HG03558 (cell line): ENCODE measurements around the gene FGD3.
"Not testable (repeated sequence)": the region's sequence is repeated elsewhere in the genome, so short reads cannot be mapped to it uniquely, and the experiment has no call there.

Experiments used
- ATAC-seq: cut with Tn5 transposase; IDR thresholded peaks from one replicate; pipeline ENCODE4 v1.9.1; 2021; ENCODE audit warnings: moderate number of reproducible peaks; ENCODE audit not compliant: unreplicated experiment; ENCODE audit errors: extremely low read depth

The FGD3 gene

DNA sequence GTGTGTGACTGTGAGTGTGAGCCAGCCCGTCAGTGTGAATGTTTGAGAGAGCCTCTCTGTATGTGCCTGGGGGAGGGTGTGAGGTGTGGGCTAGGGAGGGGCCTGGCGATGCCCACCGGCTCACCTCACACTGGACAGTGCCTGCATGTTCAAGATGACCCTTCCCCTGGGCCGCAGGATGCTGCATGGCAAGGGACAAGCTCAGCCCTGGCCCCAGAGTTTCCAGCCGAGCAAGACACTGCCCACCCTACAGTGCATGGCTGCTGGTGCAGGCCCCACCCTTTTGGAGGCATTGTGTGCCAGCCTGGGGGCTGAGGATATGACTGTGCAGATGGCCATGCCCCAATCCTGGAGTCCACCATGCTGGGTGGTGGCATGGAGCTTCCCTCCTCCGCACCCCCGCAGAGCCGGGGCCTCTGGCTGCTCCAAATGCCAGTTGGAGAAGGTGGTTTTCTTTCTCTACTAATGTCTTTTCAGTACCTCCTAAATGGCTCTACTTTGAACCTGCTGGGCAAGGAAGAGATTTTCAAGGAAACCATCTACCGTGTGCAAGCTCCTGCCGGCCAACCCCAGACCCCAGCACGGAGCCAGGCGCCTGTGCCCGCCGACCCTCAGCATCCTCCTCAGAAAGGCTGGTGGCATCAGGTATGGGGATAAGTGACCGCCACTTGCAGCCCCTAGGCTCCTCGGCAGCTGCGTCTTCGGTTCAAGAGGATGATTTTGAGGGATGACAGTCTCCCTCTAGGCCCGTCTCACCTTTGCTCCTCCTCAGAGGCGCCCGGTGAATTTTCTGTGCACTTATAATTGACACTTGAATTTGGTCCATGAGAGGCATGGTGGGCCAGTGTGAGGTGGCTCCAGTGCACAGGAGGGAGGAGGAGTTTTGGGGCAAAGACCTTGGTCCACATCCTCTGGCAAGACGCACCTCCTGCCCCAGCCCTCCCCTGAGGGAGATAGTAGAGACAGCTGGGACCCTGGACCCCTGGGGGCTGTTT lies 27.7 kb downstream of the FGD3 start:
- ATAC-seq, result no peak

GRCh38 chr9:92976431-92976830 lies 29.1 kb downstream of the FGD3 start:
- no peak for ATAC-seq

GRCh38 chr9:92977279-92977678 lies 30.0 kb downstream of the FGD3 start:
- no peak for ATAC-seq

DNA sequence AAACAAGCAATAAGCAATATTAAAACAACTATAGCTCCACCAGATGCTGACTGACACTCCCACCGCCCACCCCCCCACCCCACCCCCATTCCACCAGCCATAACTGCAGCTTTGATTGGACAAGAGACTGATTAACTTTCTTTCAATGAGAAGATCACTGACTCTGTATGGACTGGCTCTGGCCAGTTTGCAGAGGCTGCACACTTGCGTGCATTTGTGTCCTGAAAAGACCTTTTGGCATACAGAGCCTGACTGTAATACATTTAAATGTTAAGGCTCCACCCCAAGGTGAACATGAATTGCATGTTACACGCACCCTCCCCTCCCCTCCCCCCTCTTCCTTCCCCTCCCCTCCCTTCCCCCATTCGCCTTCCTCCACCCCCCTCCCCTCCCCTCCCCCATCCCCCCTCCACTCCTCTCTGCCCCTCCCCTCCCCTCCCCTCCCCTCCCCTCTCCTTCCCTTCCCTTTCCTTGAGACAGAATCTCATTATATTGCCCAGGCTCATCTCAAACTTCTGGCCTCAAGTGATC lies 31.1 kb downstream of the FGD3 start:
- no peak for ATAC-seq

GRCh38 chr9:92979283-92980056 lies 32.1 kb downstream of the FGD3 start:
- ATAC-seq, result no peak

GRCh38 chr9:92980085-92980745 lies 32.9 kb downstream of the FGD3 start:
- ATAC-seq, result no peak

GRCh38 chr9:92982130-92982529 lies 34.8 kb downstream of the FGD3 start:
- ATAC-seq, result no peak

DNA sequence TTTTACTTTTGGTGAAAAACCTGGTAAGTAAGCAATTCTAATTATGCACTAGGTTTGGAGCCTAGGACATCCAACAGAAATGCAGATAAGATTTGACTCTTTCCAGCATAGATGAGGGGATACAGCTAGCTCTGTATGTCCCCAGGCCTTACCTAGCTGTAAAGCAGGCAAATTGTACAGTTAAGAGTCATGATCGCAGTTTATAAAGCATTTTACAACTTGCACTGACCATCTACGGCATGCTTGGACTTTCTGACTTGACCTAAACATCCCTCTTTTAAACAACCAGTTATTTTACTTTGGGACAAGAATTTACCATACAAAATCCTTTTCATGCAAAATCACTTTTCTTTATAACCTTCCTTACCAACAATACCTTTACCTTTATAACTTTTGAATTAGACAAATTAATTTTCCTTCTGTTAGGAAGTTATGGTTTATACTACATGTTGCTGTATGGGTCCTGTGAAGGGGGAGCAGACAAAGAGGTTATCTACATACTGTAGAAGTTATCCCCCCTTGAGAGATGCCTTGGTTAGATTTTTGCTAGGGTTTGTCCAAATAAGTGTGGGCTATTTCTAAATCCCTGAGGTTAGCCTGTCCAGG lies 36.8 kb downstream of the FGD3 start:
- ATAC-seq, result no peak

- no peak for ATAC-seq
Observed at GRCh38 chr9:92984976-92985375, 37.7 kb downstream of the FGD3 start.

DNA sequence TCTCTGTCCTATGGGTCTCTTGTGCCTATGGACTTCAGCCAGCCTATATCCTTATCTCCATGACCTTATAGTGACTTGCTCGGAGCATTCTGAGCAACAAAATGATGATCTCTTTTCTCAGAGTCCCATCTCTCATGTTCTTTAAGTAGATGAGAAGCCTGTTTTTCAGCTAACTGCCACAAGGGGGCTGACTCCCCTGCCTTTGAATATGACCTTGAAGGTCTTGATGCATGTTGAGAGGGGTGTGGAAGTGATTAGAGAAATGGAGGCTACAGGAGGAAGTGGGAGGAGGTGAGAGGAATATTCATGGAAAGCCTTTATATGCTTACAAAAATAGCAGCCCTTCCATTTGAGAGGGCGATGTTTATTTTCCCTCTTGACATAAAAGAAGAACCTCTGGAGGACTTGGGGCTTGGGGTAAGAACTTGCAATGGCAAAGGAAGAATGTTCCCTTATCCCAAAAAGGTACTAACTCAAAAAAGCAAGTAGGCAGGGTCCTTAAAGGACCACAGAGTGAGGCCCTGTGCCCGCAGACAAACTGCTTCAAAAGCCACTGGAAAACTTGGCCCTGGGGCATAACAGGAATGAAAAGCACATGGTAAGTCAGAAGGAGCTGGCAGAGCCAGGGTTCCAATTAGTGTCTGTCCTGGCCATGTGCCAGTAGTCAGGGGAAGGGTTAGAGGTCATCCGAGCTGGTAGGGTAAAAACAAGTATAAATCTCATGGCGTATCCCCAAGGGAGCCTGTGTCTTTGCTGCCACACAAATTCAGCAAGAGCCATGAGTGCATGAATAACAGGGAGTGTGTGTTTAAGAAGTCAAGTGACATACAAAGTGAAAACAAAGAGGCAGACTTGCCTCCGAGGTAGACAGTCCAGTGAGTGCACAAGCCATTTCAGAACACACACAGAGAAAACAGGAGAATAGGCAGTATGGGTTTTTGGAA lies 39.1 kb downstream of the FGD3 start:
- no peak for ATAC-seq

- ATAC-seq, result no peak
Observed at GRCh38 chr9:92988215-92988768, 41.0 kb downstream of the FGD3 start.

DNA sequence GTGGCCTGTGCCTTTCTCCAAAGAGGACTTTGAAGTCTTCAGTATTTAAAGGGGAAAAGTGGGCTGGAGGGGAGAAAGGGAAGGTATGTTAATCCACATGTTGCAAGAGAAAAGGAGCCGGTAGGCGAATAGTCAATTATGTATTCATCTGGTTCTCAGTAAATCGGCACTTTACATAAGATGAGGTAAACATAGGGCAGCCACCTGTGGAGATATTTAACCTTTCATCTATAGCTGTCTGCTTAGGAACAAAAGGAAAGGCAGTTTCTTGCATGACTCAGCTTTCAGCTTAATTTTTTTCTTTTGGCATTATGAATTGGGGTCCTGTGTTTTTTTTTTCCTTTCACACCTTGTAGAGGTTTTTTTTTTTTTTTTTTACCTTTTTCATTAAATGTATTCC lies 42.2 kb downstream of the FGD3 start:
- no peak for ATAC-seq

- no peak for ATAC-seq
Observed at GRCh38 chr9:92990461-92990860, 43.1 kb downstream of the FGD3 start.

GRCh38 chr9:92992549-92992948 lies 45.2 kb downstream of the FGD3 start:
- no peak for ATAC-seq

DNA sequence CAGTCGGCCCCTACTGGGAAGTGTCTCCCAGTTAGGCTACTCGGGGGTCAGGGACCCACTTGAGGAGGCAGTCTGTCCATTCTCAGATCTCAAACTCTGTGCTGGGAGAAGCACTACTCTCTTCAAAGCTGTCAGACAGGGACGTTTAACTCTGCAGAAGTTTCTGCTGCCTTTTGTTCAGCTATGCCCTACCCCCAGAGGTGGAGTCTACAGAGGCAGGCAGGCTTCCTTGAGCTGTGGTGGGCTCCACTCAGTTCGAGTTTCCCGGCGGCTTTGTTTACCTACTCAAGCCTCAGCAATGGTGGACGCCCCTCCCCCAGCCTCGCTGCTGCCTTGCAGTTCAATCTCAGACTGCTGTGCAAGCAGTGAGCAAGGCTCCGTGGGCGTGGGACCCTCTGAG lies 51.5 kb downstream of the FGD3 start:
- not testable (repeated sequence) for ATAC-seq

DNA sequence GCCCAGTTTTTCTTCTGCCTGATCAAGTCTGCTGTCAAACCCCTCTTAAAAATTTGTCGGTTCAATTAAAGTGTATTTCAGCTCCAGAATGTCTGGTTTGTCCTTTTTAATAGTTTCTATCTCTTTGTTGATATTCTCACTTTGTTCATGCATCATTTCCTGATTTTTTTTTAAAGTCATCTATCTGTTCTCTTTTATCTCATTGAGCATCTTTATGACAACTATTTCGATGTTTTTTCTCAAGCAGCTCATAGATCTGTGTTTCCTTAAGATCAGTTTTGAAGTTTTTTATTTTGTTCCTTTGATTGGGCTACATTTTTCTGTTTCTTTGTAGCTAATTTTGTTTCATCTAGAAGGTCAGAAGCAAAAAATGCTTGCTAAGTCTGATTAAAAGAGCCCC lies 53.7 kb downstream of the FGD3 start:
- ATAC-seq, result no peak

DNA sequence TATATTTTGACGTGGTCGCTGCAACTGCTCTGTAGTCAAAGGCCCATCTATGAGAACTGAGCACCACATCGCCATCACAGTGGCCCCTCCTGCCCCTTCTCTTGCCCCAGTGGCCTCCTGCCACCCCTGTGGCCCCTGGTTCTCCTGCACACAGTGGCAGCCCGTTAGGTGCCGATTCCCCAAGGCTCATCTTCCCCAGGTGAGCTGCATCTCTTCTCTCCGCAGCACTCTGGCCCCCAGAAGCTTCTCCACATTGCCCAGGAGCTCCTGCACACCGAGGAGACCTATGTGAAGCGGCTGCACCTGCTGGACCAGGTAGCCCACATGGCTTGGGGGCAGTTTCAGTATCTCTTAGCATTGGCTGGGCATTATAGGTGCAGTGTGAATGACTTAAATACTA lies 55.4 kb downstream of the FGD3 start:
- ATAC-seq, result no peak

GRCh38 chr9:93003552-93004407 lies 56.5 kb downstream of the FGD3 start:
- no peak for ATAC-seq
